ENCODE measurements around the gene FRK. TPM values are rescaled to one million over a fixed set of nuclear protein-coding genes. Genes with fewer than 3 reads are reported as not detected.

Gene FRK
- total RNA-seq, 1 donor from 2014 or later, result 0.77 TPM

GRCh38 chr6:115887891-115888290 lies 172.8 kb downstream of the FRK start:
- TF ChIP-seq EZH2 (IDR thresholded peaks at IDR 0.05; ENCODE audit: insufficient read depth, low read length) (no peak), CTCF (IDR thresholded peaks at IDR 0.05; ENCODE audit: insufficient read depth, low read depth, low read length) (no peak)
- no peak overlapping the region for H3K4me3 ChIP-seq (ENCODE audit: insufficient read depth, low read depth, low read length)

GRCh38 chr6:115885636-115886366 lies 174.9 kb downstream of the FRK start:
- no peak overlapping the region for H2AFZ ChIP-seq (ENCODE audit: low read depth, low read length)
- no peak overlapping the region for H3K9ac ChIP-seq (ENCODE audit: low read length)
- DNase-seq (ENCODE audit: low read depth), result no peak
- no peaks in the 10 kb centered on the region for H4K20me1 ChIP-seq (ENCODE audit: insufficient read depth, low read length)
- no peaks in the 10 kb centered on the region for H3K4me1 ChIP-seq (ENCODE audit: insufficient read depth, low read length)
- Mint-ChIP-seq H3K4me3 (ENCODE audit: unreplicated experiment) (no peak overlapping the region), H3K36me3 (ENCODE audit: low read depth, unreplicated experiment) (no peaks in the 10 kb centered on the region), H3K9me3 (ENCODE audit: unreplicated experiment) (no peaks in the 10 kb centered on the region), H3K27me3 (ENCODE audit: low read depth, unreplicated experiment) (no peaks in the 10 kb centered on the region), H3K4me1 (ENCODE audit: low read depth, unreplicated experiment) (peaks cover 9% of the 10 kb centered on the region), H3K27ac (ENCODE audit: unreplicated experiment) (no peak overlapping the region)
- TF ChIP-seq EZH2 (IDR thresholded peaks at IDR 0.05; ENCODE audit: insufficient read depth, low read length) (no peak), CTCF (IDR thresholded peaks at IDR 0.05; ENCODE audit: insufficient read depth, low read depth, low read length) (no peak)
- no peaks in the 10 kb centered on the region for H3K9me3 ChIP-seq (ENCODE audit: insufficient read depth, low read depth, low read length)
- no peak for FAIRE-seq
- no peaks in the 10 kb centered on the region for H3K79me2 ChIP-seq (ENCODE audit: insufficient read depth, low read length)
- no peaks in the 10 kb centered on the region for H3K27me3 ChIP-seq (ENCODE audit: insufficient read depth, low read length)
- no peaks in the 10 kb centered on the region for H3K36me3 ChIP-seq (ENCODE audit: insufficient read depth, low read length)
- H3K4me3 ChIP-seq (ENCODE audit: insufficient read depth, low read depth, low read length), result no peak overlapping the region
- no peak overlapping the region for H3K27ac ChIP-seq (ENCODE audit: low read depth, low read length)
- no peak overlapping the region for H3K4me2 ChIP-seq (ENCODE audit: low read length)

More at GRCh38 chr6:115887891-115888290, 172.8 kb downstream of the FRK start:
- Histone ChIP-seq H3K4me1 (ENCODE audit: insufficient read depth, low read length) (peaks cover 6% of the 10 kb centered on the region), H4K20me1 (ENCODE audit: insufficient read depth, low read length) (no peaks in the 10 kb centered on the region), H3K27me3 (ENCODE audit: insufficient read depth, low read length) (no peaks in the 10 kb centered on the region), H3K36me3 (ENCODE audit: insufficient read depth, low read length) (no peaks in the 10 kb centered on the region), H3K79me2 (ENCODE audit: insufficient read depth, low read length) (no peaks in the 10 kb centered on the region), H3K4me2 (ENCODE audit: low read length) (no peak overlapping the region), H3K9ac (ENCODE audit: low read length) (no peak overlapping the region), H3K27ac (ENCODE audit: low read depth, low read length) (no peak overlapping the region), H2AFZ (ENCODE audit: low read depth, low read length) (no peak overlapping the region), H3K9me3 (ENCODE audit: insufficient read depth, low read depth, low read length) (no peaks in the 10 kb centered on the region)
- DNase-seq (ENCODE audit: low read depth) (no peak), FAIRE-seq (no peak)
- Mint-ChIP-seq H3K27ac (ENCODE audit: unreplicated experiment) (no peak overlapping the region), H3K4me1 (ENCODE audit: low read depth, unreplicated experiment) (peaks cover 23% of the 10 kb centered on the region), H3K36me3 (ENCODE audit: low read depth, unreplicated experiment) (no peaks in the 10 kb centered on the region), H3K27me3 (ENCODE audit: low read depth, unreplicated experiment) (no peaks in the 10 kb centered on the region), H3K9me3 (ENCODE audit: unreplicated experiment) (no peaks in the 10 kb centered on the region), H3K4me3 (ENCODE audit: unreplicated experiment) (no peak overlapping the region)

GRCh38 chr6:115882771-115883170 lies 177.9 kb downstream of the FRK start:
- FAIRE-seq (no peak), DNase-seq (ENCODE audit: low read depth) (no peak)
- no peaks in the 10 kb centered on the region for H3K4me1 ChIP-seq (ENCODE audit: insufficient read depth, low read length)
- H3K79me2 ChIP-seq (ENCODE audit: insufficient read depth, low read length), result no peaks in the 10 kb centered on the region
- H4K20me1 ChIP-seq (ENCODE audit: insufficient read depth, low read length), result no peaks in the 10 kb centered on the region
- Mint-ChIP-seq H3K4me1 (ENCODE audit: low read depth, unreplicated experiment) (no peaks in the 10 kb centered on the region), H3K9me3 (ENCODE audit: unreplicated experiment) (no peaks in the 10 kb centered on the region), H3K27ac (ENCODE audit: unreplicated experiment) (no peak overlapping the region), H3K4me3 (ENCODE audit: unreplicated experiment) (no peak overlapping the region), H3K27me3 (ENCODE audit: low read depth, unreplicated experiment) (no peaks in the 10 kb centered on the region), H3K36me3 (ENCODE audit: low read depth, unreplicated experiment) (no peaks in the 10 kb centered on the region)
- H3K36me3 ChIP-seq (ENCODE audit: insufficient read depth, low read length), result no peaks in the 10 kb centered on the region
- H3K4me3 ChIP-seq (ENCODE audit: insufficient read depth, low read depth, low read length), result no peak overlapping the region
- no peak overlapping the region for H3K9ac ChIP-seq (ENCODE audit: low read length)
- H2AFZ ChIP-seq (ENCODE audit: low read depth, low read length), result no peak overlapping the region
- no peaks in the 10 kb centered on the region for H3K27me3 ChIP-seq (ENCODE audit: insufficient read depth, low read length)
- no peak overlapping the region for H3K4me2 ChIP-seq (ENCODE audit: low read length)
- no peak for TF ChIP-seq CTCF (IDR thresholded peaks at IDR 0.05; ENCODE audit: insufficient read depth, low read depth, low read length)
- no peak overlapping the region for H3K27ac ChIP-seq (ENCODE audit: low read depth, low read length)
- H3K9me3 ChIP-seq (ENCODE audit: insufficient read depth, low read depth, low read length), result no peaks in the 10 kb centered on the region
